Dedifferentiated amniotic fluid mesenchymal stem cell (primary cell): ENCODE measurements around the gene WNT7B.

ENCODE experiments used
- DNase-seq: peaks from one replicate; pipeline ENCODE4 v3.0.0-alpha.2; 2016; ENCODE audit errors: extremely low spot score

WNT7B gene

DNA sequence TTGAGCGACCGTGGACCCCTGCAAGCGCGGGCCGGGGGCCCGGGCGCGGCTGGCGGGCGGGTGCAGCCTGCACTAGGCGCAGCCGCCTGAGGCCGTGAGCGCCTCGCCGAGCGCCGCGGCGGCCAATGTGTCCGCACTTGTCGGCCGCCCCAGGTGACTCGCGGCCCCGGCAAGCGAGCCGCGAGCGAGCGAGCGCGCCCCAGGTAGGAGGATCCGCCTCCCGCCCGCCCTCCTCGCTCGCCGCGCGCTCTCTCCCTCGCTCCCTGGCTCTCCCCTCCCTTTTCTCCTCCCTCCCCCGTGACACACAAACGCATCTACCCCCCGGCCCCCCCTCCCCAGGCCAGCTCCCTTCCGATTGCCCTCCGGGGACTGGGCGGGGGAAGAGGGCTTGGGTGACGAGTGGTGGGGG lies at the start of gene WNT7B:
Gene WNT7B, minus strand, starts transcription at position 160 of the 409 bp plus-strand sequence. CDS start 408 bp downstream, outside the sequence.
- no peak for DNase-seq

DNA sequence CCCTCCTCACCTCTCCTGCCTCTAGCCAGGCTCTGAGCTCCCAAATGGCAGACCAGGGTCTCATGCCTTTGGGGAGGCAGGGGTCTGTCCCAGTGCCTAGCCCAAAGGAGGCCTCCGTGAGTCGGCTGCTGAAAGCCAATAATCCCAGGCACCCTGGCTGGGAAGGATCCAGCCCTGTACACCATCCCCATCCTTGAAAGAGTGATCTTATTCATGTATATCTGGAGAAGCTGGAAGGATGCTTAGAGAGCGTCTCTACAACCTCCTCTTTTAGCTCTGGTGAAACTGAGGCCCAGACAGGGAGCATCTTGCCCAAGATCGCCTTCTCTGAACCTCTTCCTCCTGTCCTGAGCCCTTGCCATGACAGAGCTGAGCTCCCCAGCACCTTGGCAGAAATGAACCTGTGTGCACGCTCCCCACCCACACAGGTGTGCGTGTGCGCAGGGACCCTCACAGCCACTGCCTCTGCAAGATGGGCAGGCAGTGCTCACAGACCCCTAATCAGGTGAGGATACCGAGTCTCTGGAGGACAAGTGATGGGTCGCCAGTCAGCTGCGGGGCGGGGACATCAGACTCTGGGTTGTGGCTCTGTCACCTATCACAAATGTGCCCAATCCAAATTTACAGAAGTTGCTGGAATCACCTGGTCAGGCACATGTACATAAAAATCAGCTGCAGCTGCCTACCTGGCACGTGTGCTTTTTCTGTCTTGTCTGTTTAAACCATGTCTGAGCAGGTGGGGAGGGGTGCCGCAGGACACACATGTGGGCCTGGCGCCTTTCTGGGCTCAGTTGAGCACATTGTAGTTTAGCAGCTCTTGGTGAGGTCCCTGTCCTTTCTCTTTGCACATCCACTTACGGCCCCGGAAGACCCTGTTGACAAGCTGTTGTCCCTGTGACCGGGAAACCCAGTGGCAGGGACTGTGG lies 49.3 kb upstream of the WNT7B start:
- DNase-seq: no peak

DNA sequence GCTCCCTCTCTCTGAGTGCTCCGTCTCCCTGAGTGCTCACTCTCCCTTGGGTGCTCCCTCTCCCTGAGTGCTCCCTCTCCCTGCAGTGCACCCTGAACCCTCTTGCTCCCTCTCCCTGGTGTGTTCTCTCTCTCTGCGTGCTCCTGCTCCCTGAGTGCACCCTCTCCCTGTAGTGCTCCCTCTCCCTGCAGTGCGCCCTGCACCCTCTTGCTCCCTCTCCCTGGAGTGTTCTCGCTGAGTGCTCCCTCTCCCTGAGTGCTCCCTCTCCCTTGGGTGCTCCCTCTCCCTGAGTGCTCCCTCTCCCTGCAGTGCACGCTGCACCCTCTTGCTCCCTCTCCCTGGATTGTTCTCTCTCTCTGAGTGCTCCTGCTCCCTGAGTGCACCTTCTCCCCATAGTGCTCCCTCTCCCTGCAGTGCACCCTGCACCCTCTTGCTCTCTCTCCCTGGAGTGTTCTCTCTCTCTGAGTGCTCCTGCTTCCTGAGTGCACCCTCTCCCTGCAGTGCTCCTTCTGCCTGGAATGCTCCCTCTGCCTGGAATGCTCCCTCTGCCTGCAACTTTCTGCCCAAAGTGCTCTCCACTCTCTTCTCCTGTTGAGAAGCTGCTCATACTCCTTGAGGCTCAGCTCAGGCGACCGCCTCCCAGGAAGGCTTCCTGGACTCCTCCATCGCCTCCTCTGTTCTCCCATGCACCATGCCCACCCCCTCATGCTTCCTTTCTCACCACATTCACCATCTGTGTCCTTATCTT lies 48.4 kb upstream of the WNT7B start:
- no peak for DNase-seq

DNA sequence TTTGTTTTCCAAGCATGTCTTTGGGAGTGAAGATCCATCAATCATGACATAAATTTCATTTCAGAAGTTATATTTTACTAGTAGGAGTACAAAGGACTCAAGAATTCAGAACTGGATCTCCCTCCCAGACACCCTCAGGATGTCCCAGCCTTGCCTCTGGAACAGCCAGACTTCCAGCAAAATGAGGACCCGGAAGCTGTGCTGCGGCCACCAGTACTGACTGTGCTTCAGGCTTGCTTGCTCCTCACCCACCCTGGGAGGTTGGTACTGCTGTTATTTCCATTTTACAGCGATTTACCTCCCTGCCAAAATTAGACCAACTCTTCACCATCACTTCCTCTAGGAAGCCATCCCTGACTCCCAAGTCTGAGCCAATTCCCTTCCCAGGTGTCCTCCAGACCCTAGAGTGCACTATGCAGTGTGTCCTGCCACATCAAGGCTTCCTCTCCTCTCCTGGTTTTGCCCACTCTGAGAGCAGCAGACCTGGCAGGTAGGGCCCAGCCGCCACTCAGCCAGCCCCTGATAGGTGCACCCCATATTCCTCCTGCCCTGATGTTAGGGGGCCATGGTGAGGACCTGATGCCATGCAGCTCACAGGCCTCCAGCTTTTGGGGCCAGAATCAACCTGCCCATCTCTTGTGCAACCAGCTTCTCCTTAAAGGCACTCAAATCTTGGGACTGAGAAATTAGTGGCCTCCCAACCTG lies 47.3 kb upstream of the WNT7B start:
- no peak for DNase-seq

DNA sequence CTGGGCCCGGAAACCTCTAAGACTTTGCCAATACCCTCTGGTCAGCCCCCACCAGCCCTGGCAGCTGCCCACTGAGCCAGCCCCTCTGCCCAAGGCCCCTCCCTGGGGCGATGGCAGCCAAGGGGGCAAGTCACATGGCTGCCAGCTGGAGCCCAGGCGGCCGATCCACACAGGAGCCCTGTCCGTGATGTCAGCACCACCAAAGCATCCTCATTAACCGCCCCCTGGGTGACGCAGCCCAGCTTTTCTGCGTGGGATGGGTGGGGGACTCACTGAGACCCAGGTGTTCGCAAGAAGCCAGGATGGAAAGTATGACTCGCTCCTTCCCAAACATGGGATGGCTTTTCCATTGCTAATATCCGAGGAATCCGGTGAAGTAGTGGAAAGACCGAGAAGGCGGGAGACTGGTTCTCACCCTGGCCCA lies 46.6 kb upstream of the WNT7B start:
- no peak for DNase-seq

DNA sequence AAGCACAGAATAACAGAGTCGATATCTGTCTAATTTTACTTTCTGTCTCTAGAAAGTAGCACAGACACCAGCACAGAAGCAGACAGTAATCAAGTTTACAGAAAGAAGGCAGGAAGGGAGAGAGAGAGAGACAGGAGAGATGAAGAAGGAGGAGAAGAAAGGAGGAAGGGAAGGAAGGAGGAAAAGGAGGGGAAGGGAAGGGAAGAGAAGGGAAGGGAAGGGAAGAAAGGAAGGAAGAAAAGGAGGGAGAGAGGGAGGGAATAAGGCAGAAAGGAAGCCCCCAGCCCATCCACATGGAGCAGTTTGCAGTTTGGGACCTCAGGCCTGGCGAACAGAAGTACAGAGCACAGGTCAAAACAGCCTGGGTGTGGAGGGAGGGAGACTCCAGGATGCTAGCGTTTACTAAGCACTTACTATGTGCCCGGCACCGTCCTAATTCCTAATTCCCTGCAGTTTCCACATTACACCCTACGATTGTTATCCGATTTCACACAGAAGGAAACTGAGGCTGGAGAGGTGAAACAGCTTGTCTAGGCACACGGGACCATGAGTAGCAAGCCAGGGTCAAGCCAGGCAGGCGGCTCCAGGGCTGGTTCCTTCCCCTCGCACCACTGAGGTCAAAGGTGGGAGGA lies 46.0 kb upstream of the WNT7B start:
- no peak for DNase-seq

DNA sequence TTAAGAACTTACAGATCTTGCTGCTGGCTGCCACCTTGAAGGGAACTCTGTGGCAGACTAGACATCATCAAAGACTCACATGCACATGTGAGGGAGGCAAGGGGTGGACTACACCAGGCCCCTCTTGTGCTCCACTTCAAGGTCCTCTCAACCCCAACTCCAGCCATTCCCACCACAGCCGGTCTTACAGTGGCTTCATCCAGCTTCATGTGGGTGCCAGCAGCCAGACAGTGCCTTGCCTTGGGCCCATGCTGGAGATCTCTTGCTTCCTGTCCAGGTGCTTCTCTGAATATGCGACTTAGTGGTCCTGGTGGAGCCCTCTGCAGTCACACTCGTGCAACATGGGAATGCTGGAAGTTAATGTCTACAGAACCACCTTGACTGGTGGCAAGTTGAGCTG lies 44.6 kb upstream of the WNT7B start:
- no peak for DNase-seq

DNA sequence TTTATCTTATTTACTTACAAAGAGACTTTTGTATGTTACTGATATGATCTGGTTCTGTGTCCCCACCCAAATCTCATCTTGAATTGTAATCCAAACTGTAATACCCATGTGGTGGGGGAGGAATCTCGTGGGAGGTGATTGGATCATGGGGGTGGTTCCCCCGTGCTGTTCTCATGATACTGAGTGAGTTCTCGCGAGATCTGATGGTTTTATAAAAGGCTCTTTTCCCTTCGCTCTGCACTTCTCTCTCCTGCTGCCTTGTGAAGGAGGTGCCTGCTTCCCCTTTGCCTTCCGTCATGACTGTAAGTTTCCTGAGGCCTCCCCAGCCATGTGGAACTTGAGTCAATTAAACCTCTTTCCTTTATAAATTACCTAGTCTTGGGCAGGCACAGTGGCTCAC lies 42.4 kb upstream of the WNT7B start:
- DNase-seq: no peak

DNA sequence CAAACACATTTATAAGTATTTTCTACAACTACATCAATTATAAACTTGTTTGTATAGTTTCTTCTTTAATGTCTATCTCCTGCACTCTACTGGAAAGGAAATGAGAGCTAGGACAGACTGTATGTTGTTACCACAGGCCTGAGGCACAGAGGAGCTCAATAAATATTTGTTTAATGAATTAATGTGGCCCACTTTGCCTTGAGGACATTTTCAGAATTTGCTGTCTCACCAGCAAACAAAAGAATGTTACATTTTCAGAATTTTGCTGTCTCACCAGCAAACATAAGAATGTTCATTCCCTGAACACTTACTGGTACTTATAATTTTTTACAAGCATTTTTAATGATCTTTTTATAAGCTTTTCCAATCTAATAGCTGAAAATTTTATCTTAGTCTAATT lies 41.9 kb upstream of the WNT7B start:
- DNase-seq: peak; percentile 27

DNA sequence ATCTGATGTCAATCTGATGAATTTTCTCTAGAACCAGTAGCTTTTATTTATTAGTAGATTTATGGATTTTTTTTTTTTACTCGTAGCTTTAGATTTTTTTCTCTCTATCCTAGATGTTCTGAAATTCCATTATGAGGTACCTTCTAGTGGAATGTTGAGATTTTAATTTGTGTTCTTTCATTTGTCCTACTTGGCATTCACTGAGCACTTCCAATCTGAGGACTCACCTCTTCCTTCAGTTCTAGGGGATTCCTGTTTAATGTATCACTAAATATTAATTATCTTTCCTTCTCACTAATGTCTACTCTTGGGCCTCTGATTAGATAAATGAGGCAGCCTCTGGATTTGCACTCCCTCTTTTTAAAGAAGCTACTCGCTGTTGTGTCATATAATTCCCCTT lies 40.2 kb upstream of the WNT7B start:
- DNase-seq: no peak

DNA sequence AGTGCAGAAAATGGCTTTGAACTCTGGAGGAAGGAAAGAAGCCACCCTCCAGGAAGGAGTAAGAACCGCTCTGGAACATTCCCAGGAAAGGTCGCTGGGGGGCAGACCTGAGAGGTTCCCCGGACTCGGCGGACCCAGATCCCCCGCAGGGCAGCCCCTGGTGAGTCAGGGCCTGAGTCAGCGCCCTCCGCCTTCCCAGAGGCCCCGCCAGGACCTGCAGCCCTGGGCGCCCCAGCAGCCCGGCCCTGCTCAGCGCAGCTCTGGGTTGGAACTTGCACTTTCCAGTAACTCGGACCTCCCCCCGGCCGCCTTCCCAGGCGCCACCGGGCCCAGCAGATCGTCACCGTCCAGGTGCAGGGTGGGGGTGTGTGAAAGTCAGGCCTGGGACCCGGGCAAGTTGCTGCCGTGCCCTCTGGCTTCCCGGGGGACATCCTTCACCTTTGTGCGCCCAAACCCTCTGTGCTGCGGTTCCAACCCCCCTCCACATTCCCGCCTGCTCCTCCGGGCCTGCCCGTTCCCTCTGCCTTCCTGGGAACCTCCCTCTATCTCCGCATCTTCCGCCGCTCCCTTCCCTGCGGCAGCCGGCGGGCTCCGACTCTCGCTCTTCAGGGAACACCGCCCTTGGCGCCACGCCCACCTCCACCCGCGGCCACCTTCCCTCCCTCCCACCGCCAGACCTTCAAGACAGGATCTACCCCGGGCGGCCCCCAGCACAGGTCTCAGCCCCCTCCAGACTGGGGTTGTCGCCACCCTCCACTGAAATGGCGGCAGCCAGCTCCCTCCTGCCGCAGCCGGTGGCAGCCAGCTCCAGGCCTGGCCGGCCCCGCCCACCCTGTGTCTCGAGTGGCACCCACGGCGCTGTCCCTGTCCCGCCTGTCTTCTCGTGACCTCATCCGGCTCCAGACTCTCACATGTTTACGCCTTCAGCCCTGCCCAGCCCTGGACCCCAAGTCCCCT lies 36.8 kb upstream of the WNT7B start:
- DNase-seq: peak; percentile 88

DNA sequence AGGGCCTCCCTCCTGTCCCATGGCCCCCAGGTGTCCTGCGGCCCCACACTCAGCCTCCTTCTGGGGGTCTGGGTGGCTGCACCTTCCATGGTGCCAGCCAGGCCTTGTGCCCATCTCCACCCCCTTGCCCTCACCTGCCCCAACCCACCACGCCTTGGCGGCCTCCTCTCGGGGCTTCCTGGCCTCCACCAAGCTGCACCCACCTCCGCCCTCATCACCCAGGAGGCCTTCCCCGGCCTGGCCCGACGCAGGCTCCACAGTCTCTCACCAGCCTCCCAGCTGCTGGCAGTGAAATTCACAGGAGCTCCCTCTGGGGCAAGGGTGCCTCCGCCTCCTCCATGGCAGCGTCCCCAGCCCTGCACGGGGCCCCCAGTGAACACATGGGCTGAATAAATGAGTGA lies 35.9 kb upstream of the WNT7B start:
- no peak for DNase-seq

DNA sequence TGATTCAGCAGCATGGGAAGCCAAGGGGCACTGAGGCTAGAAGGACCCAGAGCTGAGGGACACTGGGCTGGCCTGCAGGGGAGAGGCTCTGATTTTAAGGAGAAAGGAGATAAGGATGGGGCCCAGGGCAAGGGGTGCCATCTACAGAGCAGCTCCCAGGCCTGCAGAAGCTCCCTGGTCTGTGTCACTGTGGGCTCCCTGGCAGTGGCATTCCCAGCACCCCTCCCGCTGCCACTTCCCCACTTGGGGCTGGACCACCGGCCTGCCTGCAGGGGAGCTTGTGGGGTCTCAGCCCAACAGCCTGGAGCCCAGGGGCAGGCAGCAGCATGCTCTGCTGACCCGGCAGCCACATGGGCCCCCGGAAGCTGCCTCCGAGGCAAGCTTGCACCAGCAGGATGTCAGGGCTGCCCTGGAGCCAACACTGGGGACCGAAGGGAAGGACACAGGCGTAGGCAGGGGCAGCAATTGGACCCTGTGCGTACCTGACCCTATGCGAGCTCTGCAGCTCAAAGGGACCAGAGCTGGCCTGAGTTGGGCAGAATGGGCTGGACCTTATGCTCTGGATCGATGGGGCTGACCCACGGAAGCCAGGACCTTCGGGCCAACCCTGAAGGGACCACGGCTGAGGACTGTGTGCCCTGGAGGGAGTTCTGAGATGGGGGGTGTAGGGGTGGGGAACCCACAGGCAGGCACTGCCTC lies 35.4 kb upstream of the WNT7B start:
- DNase-seq: no peak

DNA sequence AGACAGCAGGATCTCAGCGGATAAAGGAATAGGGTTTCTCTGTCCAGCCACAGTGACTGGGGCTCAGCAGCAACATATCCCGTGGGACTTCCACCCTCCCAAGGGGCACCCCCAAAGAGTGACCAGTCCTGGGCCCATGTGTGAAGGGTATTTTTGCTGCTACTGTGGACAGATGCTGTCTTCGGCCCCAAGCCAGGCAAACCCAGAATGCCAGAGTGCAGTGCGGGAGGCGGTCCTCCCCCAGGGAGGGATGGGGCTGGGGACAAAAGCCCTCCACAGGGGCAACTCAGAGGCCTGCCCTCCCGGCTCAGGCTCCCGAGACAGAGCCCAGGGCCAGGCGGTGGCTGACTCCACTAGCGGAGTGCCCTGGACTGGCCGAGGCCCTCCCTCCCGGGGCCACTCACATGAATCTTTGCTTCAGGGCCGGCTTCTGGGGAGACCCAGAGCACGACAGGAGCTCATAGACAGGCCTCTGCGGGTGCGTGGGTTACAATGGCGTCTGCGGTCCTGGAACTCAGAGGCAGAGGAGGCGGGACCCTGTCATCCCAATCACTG lies 34.7 kb upstream of the WNT7B start:
- no peak for DNase-seq

DNA sequence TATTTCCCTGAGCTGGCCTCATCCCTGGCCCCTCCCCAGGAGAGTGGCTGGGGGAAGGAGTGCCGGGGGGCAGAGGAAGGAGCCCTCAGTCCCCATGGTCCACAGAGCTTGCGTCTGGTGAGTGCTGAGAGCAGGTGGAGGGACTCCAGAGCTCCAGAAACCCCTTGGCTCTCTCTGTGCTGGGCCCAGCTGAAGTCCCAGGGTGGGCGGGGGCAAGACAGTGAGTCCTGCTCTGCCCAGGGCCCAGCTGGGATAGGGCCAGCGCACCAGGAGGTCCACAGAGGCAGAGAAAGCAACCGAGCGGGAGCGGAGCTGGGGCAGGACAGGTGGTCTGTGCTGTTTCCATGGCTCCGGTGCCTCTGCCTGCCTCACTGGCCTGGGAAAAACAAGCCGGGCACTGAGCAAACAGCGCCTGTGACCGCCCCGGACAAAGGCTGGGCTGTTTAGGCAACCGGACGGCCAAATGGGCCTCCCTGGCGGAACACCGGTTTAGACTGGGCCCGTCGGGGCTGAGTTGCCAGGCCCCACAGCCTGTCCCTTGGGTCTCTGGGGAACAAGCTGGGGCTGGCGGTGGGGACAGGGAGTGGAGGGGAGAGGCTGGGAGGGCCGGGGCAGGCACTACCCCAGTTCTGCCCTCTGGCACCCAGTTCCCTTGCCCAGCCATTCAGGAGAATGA lies 34.1 kb upstream of the WNT7B start:
- no peak for DNase-seq

DNA sequence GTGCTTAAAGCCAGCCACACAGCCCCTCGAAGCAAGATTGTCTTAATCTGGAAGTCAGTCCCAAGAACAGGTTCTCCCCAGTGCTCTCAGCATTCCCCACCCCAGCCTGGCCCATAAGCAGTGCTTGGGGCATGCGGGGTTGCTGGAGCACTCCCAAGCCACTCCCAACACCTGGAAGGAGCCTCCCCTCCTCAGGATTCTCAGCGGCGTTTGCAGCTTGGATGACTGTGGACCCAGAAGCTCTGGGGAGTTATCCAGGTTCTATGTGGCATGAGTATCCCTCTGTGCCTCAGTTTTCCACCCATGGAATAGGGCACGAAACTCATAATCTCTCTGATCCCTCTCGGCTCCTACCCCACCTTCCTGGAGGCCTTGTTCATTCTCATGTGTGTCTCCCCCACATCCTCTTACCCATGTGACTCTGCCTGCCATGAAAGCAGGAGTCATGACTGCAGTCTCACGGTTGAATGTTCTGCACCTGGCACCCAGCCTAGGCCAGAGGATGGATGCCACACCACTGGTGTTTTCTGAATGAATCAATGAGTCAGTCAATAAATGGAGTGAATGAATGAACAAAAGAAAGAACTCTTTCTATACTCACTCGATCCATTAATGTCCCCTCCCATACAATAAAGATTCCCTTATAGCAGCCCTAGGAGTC lies 33.4 kb upstream of the WNT7B start:
- no peak for DNase-seq

DNA sequence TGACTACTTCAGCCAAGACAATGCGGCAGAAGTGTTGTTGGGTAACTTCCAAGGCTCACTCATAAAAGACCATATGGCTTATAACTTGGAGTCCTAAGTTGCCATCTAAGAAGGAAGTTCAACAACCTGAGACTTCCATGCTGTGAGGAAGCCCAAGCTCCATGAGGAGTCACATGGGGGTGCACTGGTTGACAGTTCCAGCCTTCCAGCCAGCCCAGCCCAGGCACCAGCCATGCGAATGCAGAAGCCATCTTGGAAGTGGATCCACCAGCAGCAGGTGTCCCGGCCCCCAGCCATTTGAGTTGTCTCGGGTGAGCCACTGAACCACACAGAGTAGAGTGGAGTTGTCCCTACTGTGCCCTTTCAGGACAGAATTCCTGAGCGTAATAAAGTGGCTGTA lies 32.8 kb upstream of the WNT7B start:
- no peak for DNase-seq

DNA sequence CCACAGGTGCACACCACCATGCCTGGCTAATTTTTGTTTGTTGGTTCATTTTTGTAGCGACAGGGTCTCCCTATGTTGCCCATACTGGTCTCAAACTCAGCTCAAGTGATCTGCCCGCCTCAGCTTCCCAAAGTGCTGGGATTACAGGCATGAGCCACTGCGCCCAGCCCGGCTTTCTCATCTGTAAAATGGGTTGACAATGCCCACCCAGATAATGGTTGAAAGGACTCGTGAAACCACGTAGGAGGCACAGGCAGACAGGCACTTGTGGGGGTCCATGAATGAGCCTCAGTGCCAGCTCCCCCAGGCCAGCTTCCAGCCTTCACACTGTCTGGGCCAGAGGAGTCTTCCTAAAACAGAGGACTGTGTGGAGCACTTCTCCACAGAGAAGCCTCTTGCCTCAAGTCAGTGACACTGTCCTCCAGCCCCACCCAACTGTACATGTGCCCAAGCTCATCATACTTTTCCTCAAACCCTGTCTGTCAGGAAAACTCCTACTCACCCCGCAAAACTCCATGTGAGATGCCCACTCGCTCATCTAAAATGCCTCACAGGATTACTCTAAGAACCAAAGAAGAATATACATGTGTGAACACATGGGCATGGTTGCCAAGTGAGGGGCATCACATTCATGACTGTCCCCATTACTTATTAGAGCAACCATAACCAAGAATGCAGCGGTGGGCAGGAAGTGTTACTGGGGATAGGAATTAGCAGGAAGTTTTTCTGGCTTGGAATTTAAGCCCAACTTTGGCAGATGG lies 32.1 kb upstream of the WNT7B start:
- no peak for DNase-seq
